Measurements from ENCODE around the gene SLC5A2. TPM values are rescaled to one million over a fixed set of nuclear protein-coding genes. Genes with fewer than 3 reads are reported as not detected.

The SLC5A2 gene
- total RNA-seq, 1 experiment from 2014 or later: 0.11 TPM

- H3K27ac ChIP-seq (ENCODE audit: low read length): peak within 1 kb of the TSS; percentile 94
- ChIA-PET POLR2A (ENCODE audit: unreplicated experiment) (no interaction called here), CTCF (no interaction called here)
- H4K20me1 ChIP-seq (ENCODE audit: low read length): no peaks in the 10 kb centered on the region
- no peaks in the 10 kb centered on the region for H3K27me3 ChIP-seq (ENCODE audit: low read length)
- DNase-seq: peak; percentile 90
- H3K4me1 ChIP-seq (ENCODE audit: insufficient read depth, low read length): peaks cover 13% of the 10 kb centered on the region
- H3K9me3 ChIP-seq (ENCODE audit: low read length): no peaks in the 10 kb centered on the region
- BruUV-seq (replicated peaks): TSS peak; percentile 49
- H3K9me2 ChIP-seq (replicated peaks; ENCODE audit: low read length): no peaks in the 10 kb centered on the region
- peaks cover 17% of the 10 kb centered on the region; the same call in 1 of the 2 replicates for H3K79me2 ChIP-seq (ENCODE audit: low read length)
- H3K36me3 ChIP-seq (ENCODE audit: low read depth, low read length): no peaks in the 10 kb centered on the region
- peak within 1 kb of the TSS; percentile 77 for H3K4me3 ChIP-seq (ENCODE audit: low read length)
- H2AFZ ChIP-seq (ENCODE audit: low read length): peak within 1 kb of the TSS; percentile 91
- ATAC-seq: peak; percentile 84
- intact Hi-C loops (cut with micrococcal nuclease): loop anchor here (2.0 to 10.0 kb wide), 3 partner anchors 238 to 387 kb away; partner anchors contain the start of genes PYCARD, ZNF646 and ZNF668
- H3K4me2 ChIP-seq (ENCODE audit: low read length): peak within 1 kb of the TSS; percentile 91
- TF ChIP-seq CTCF (conservative IDR thresholded peaks at IDR 0.05; ENCODE audit: low read depth, low read length) (no peak; the same call in 1 of the 2 replicates), EZH2phosphoT487 (IDR thresholded peaks at IDR 0.05; ENCODE audit: borderline replicate concordance, low read length) (no peak), EZH2 (IDR thresholded peaks at IDR 0.05; ENCODE audit: low read length, unreplicated experiment) (no peak)
- peak within 1 kb of the TSS; percentile 96 for H3K9ac ChIP-seq (ENCODE audit: low read length)
- no peaks in the 10 kb centered on the region for H3F3A ChIP-seq (ENCODE audit: low read length, unreplicated experiment)
Observed at GRCh38 chr16:31458844-31459686, 23.9 kb upstream of the SLC5A2 start, which contains the start of gene ARMC5. Gene ARMC5 (plus strand): TSS chr16:31459501. CDS start chr16:31459525, 24 bp downstream.

GRCh38 chr16:31459687-31460581 lies 23.0 kb upstream of the SLC5A2 start:
- intact Hi-C loops (cut with micrococcal nuclease): loop anchor here (2.0 to 10.0 kb wide), 3 partner anchors 237 to 388 kb away; partner anchors contain the start of genes PYCARD, ZNF646 and ZNF668
- H3K27ac ChIP-seq (ENCODE audit: low read length): peak overlapping the region; percentile 94
- no peaks in the 10 kb centered on the region for H3K9me3 ChIP-seq (ENCODE audit: low read length)
- ChIA-PET CTCF (interaction anchor here (0.6 to 1.1 kb wide), 3 partner anchors 8 to 26 kb away, joined by 3 to 12 read pairs (median 6); no protein-coding TSS in a partner anchor), POLR2A (ENCODE audit: unreplicated experiment) (interaction anchor here (0.5 to 1.2 kb wide), 4 partner anchors 12 to 339 kb away, joined by 3 to 6 read pairs (median 4); partner anchors contain the start of genes TGFB1I1 and ZNF843)
- H3K9ac ChIP-seq (ENCODE audit: low read length): peak overlapping the region; percentile 96
- H4K20me1 ChIP-seq (ENCODE audit: low read length): no peaks in the 10 kb centered on the region
- no peaks in the 10 kb centered on the region for H3K36me3 ChIP-seq (ENCODE audit: low read depth, low read length)
- no peaks in the 10 kb centered on the region for H3F3A ChIP-seq (ENCODE audit: low read length, unreplicated experiment)
- peak overlapping the region; percentile 91 for H2AFZ ChIP-seq (ENCODE audit: low read length)
- no TSS peak for BruUV-seq (replicated peaks)
- peak overlapping the region; percentile 91 for H3K4me2 ChIP-seq (ENCODE audit: low read length)
- H3K27me3 ChIP-seq (ENCODE audit: low read length): no peaks in the 10 kb centered on the region
- TF ChIP-seq EZH2phosphoT487 (IDR thresholded peaks at IDR 0.05; ENCODE audit: borderline replicate concordance, low read length): no peak
- no peak for TF ChIP-seq EZH2 (IDR thresholded peaks at IDR 0.05; ENCODE audit: low read length, unreplicated experiment)
- H3K79me2 ChIP-seq (ENCODE audit: low read length): peaks cover 17% of the 10 kb centered on the region; the same call in 1 of the 2 replicates
- peak; percentile 90 for ATAC-seq
- H3K4me3 ChIP-seq (ENCODE audit: low read length): peak overlapping the region; percentile 77
- peaks cover 13% of the 10 kb centered on the region for H3K4me1 ChIP-seq (ENCODE audit: insufficient read depth, low read length)
- H3K9me2 ChIP-seq (replicated peaks; ENCODE audit: low read length): no peaks in the 10 kb centered on the region
- DNase-seq: peak; percentile 98
